RWPE1 (cell line): ENCODE results near the gene IQCH.

Source experiments
- CTCF ChIA-PET: fragments of 350-600 bp; sonication (Branson Sonifier 250); formaldehyde crosslinking; extraction: SDS; loops from one replicate; lab custom pipeline; 2021; lab: Yijun Ruan, JAX
- POLR2A ChIA-PET: fragments of 400-600 bp; formaldehyde crosslinking; extraction: SDS; loops from one replicate; lab custom pipeline; 2020; ENCODE audit warnings: antibody characterized with exemption; ENCODE audit not compliant: low non-redundant PET; lab: Yijun Ruan, JAX
- DNase-seq: peaks from one replicate; pipeline ENCODE4 v3.0.0; 2012; ENCODE audit warnings: low spot score
- H3K27ac ChIP-seq: fragments of 450-650 bp; 2 replicates; pipeline ENCODE4 v1.5.1; 2017
- CTCF ChIP-seq: fragments of 450-650 bp; conservative IDR thresholded peaks from 2 replicates; pipeline ENCODE4 v1.5.1; 2017; ENCODE audit warnings: low read depth, mild to moderate bottlenecking

The IQCH gene

GRCh38 chr15:67380921-67381320, 126.3 kb downstream of the IQCH start:
- TF ChIP-seq CTCF = no peak
- H3K27ac ChIP-seq = no peak overlapping the region
- no peak for DNase-seq
- CTCF ChIA-PET = interaction anchor here (0.6 kb wide), 1 partner anchor 332 kb away, joined by 3 read pairs; no protein-coding TSS in a partner anchor
- POLR2A ChIA-PET = no interaction called here

GRCh38 chr15:67381416-67382045, 126.9 kb downstream of the IQCH start:
- DNase-seq = no peak
- no peak for TF ChIP-seq CTCF
- POLR2A ChIA-PET = no interaction called here
- H3K27ac ChIP-seq = no peak overlapping the region
- CTCF ChIA-PET = interaction anchor here (0.6 kb wide), 1 partner anchor 332 kb away, joined by 3 read pairs; no protein-coding TSS in a partner anchor

- no peak for TF ChIP-seq CTCF
- POLR2A ChIA-PET = no interaction called here
- no peak overlapping the region for H3K27ac ChIP-seq
- CTCF ChIA-PET = no interaction called here
- DNase-seq = no peak
Observed at GRCh38 chr15:67382723-67383122, 128.1 kb downstream of the IQCH start.

GRCh38 chr15:67383899-67384298, 129.3 kb downstream of the IQCH start:
- no peak for DNase-seq
- H3K27ac ChIP-seq = no peak overlapping the region
- POLR2A ChIA-PET = no interaction called here
- CTCF ChIA-PET = interaction anchor here (0.6 to 1.1 kb wide), 4 partner anchors 8 to 779 kb away, joined by 3 to 5 read pairs (median 3); no protein-coding TSS in a partner anchor
- 0 out of 2 replicates have a peak, but pooled peaks have one; percentile 8 for TF ChIP-seq CTCF

GRCh38 chr15:67384761-67385160, 130.2 kb downstream of the IQCH start:
- CTCF ChIA-PET = interaction anchor here (0.6 to 1.1 kb wide), 5 partner anchors 9 to 456 kb away, joined by 3 to 5 read pairs (median 3); no protein-coding TSS in a partner anchor
- no peak overlapping the region for H3K27ac ChIP-seq
- POLR2A ChIA-PET = no interaction called here
- no peak for TF ChIP-seq CTCF
- DNase-seq = no peak

- TF ChIP-seq CTCF = no peak; the same call in 1 of the 2 replicates
- no peak for DNase-seq
- H3K27ac ChIP-seq = no peak overlapping the region
- ChIA-PET CTCF (interaction anchor here (0.6 kb wide), 2 partner anchors 8 to 450 kb away, joined by 3 to 4 read pairs; no protein-coding TSS in a partner anchor), POLR2A (no interaction called here)
Observed at GRCh38 chr15:67385971-67386370, 131.4 kb downstream of the IQCH start.
